GM23248 (cell line): ENCODE results near the gene CPED1.

Experiments
- EZH2 ChIP-seq: fragments of 200-600 bp; sonication (generic); IDR thresholded peaks from 2 replicates; pipeline ENCODE4 v1.6.1; 2018; ENCODE audit warnings: antibody characterized with exemption, mild to moderate bottlenecking; ENCODE audit not compliant: insufficient read depth, poor library complexity, severe bottlenecking
- EZH2phosphoT487 ChIP-seq: fragments of 200-600 bp; sonication (generic); IDR thresholded peaks from 2 replicates; pipeline ENCODE4 v1.6.1; 2018; ENCODE audit warnings: antibody characterized with exemption, moderate library complexity, mild to moderate bottlenecking, low read depth; ENCODE audit not compliant: insufficient read depth

- TF ChIP-seq EZH2 (no peak), EZH2phosphoT487 (no peak)
These were observed 88.7 kb downstream of the CPED1 start for GRCh38 chr7:121077165-121077630.
